Measurements from ENCODE around the gene THBD.

DNA sequence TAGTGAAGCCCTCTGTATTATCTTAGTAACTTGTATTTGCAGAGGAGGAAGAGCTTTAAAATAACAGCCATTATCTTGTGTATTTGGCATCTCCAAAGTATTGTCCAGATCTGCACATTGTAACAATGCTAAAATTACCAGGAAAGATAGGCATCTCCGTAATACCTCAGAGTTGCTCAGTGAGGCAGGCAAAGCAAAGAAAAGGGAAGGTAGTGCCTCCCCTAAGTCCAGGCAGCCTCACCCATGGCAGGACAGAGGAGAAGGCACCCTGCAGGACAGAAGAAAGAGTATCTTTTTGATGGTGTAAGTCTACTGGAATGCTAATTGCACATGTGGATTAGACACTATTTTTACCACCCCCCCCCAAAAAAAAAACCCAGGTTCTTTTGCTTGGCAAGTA is 27.9 kb downstream of the THBD start:
- TF ChIP-seq, protein P1, sequence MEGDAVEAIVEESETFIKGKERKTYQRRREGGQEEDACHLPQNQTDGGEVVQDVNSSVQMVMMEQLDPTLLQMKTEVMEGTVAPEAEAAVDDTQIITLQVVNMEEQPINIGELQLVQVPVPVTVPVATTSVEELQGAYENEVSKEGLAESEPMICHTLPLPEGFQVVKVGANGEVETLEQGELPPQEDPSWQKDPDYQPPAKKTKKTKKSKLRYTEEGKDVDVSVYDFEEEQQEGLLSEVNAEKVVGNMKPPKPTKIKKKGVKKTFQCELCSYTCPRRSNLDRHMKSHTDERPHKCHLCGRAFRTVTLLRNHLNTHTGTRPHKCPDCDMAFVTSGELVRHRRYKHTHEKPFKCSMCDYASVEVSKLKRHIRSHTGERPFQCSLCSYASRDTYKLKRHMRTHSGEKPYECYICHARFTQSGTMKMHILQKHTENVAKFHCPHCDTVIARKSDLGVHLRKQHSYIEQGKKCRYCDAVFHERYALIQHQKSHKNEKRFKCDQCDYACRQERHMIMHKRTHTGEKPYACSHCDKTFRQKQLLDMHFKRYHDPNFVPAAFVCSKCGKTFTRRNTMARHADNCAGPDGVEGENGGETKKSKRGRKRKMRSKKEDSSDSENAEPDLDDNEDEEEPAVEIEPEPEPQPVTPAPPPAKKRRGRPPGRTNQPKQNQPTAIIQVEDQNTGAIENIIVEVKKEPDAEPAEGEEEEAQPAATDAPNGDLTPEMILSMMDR (IDR thresholded peaks at IDR 0.05) = no peak
- TF ChIP-seq POLR2A (IDR thresholded peaks at IDR 0.05) = no peak
